Psoas muscle (tissue), 8 donors: ENCODE data around the gene ALKBH5. TPM values are rescaled to one million over a fixed set of nuclear protein-coding genes. Genes with fewer than 3 reads are reported as not detected.

ENCODE experiments used
- ATAC-seq, 4 donors: fragments of 200-7000 bp; cut with Tn5 transposase; one replicate each; pipeline ENCODE4 v1.9.1; 2020; ENCODE audit warnings: moderate library complexity in 3 of 4, mild to moderate bottlenecking in 2 of 4
- DNase-seq, 2 donors: peaks; one replicate each; pipeline ENCODE4 v3.0.0-alpha.2; 2020
- H3K27ac ChIP-seq: fragments of 200-600 bp; one replicate; pipeline ENCODE4 v1.8.0; 2022
- H3K27me3 ChIP-seq, 3 donors: fragments of 200-600 bp in 1 of 3; one replicate each; pipeline versions ENCODE4 v1.6.1 to v1.8.0; 2013 to 2022; ENCODE audit warnings: low read length in 2 of 3, mild to moderate bottlenecking in 2 of 3, moderate library complexity in 1 of 3; ENCODE audit not compliant: insufficient read depth in 3 of 3
- H3K36me3 ChIP-seq, 2 donors: fragments of 200-600 bp in 1 of 2; one replicate each; pipeline versions ENCODE4 v1.6.1 to v1.8.0; 2013 to 2022; ENCODE audit warnings: low read depth in 1 of 2, mild to moderate bottlenecking in 1 of 2, moderate library complexity in 1 of 2; ENCODE audit not compliant: insufficient read depth in 1 of 2
- H3K4me1 ChIP-seq: fragments of 200-600 bp; one replicate; pipeline ENCODE4 v1.8.0; 2022
- H3K4me3 ChIP-seq: fragments of 200-600 bp; one replicate; pipeline ENCODE4 v1.8.0; 2022; ENCODE audit warnings: mild to moderate bottlenecking
- H3K9me3 ChIP-seq: fragments of 200-600 bp; one replicate; pipeline ENCODE4 v1.8.0; 2022
- CTCF ChIP-seq: fragments of 200-600 bp; IDR thresholded peaks from one replicate; pipeline ENCODE4 v1.8.0; 2022; ENCODE audit warnings: antibody characterized with exemption
- WGBS, 3 donors: extraction: QIAGEN DNeasy Blood & Tissue Kit; methylation state at CpG; one replicate each; pipeline versions ENCODE4 v1.1.6 to v1.1.7; 2013; 5-methylcytosine and 5-hydroxymethylcytosine counted together
- intact Hi-C, 2 donors: fragments of 100-400 bp; cut with DNase I; formaldehyde crosslinking; loops; one replicate each; pipeline versions ENCODE4 v1.11.0 to v1.14.2; 2022
- polyA plus RNA-seq, 3 donors: library from polyadenylated mRNA; stranded (reverse); fragments of 200-250 nt; gene quantifications; one replicate each; pipeline ENCODE4 v1.2.3, GENCODE V29; 2013
- total RNA-seq, 4 donors: library from RNA; stranded (reverse); fragmentation: NEBNext Ultra II Directional in 2 of 4; extraction: Animal tissue kit (Norgen Biotek cat#: 25700) in 2 of 4; gene quantifications; one replicate each; pipeline versions ENCODE4 v1.2.1 to v1.2.4, GENCODE V29; 2021 to 2023
- donor health status: healthy with polysubstance abuse.
- donor health status: DM: no; HTN: no; CAD: no; lungs with moderate emphysema.
- donor health status: Bipolar disorder and iron deficiency.
- donor health status: healthy.
- donor health status: DM: yes; HTN: yes; CAD: no.
- donor health status: DM: no; HTN: no; CAD: no.
- donor health status: DM: no; HTN: no; CAD: no.
- donor health status: DM: yes; HTN: yes; CAD: no.

The ALKBH5 gene
- total and polyA plus RNA-seq, 7 donors, result 91.7 to 235 (median 206) TPM

- WGBS, 3 donors, result 53 to 62% (median 61%) methylated on average over 22 to 46 of the region's 46 CpGs
- H3K27ac ChIP-seq, result no peak overlapping the region
- intact Hi-C loops, result no loop called here
- no peaks in the 10 kb centered on the region for H3K9me3 ChIP-seq
- ATAC-seq (peak; percentile 19 to 42 (median 32)), DNase-seq (peak; percentile 57 to 79)
- no peak overlapping the region for H3K4me3 ChIP-seq
- no peaks in the 10 kb centered on the region for H3K27me3 ChIP-seq
- peaks cover 12 to 94% of the 10 kb centered on the region in 2 donors for H3K36me3 ChIP-seq
- peaks cover 3% of the 10 kb centered on the region for H3K4me1 ChIP-seq
- TF ChIP-seq CTCF, result no peak
Measured at GRCh38 chr17:18246880-18247612, 63.4 kb downstream of the ALKBH5 start.

DNA sequence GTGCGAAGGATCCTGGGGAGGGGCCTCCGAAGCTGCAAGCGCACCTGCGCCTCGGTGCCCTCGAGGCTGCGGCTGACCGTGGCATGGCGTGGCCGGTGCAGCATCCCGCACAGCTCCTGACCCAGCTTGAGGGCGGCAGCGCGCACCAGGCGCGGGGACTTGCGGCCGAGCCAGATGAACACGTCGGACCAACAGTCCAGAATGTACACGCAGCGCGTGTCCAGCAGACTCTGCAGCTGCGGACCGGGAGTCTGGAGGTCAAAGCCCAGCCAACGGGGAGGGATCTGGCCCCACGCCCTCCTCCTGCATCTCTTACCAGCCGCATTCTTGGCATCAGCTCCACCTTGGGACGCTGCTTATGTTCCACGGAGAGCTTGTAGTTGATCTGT lies 64.0 kb downstream of the ALKBH5 start:
- DNase-seq (peak; percentile 53 to 82), ATAC-seq (peak; percentile 5 to 54 (median 42))
- intact Hi-C loops, result no loop called here

DNA sequence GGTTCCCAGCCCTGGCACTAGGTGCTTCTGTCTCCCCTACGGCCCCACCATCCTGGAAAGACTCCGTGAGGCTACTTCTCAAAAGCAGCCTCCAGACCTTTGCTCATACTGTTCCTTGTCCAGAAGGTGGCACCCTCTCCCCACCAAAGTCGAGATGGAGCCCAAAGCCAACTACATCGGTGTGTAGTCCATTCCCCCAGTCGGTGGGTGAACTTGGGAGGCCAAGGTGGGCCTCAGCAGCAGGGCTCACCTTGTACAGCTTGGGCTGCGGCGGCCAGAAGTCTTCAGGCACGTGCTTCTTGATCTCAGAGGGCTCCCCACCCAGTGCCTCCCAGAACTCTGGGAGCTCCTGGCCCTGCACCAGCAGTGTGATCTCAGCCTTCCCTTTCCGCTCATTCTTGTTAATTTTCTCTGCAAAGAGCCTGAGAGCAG lies 64.7 kb downstream of the ALKBH5 start:
- 26 to 29% (median 28%) methylated on average over 9 of the region's 9 CpGs for WGBS, 3 donors
- Histone ChIP-seq H3K4me1 (peaks cover 3% of the 10 kb centered on the region), H3K9me3 (no peaks in the 10 kb centered on the region), H3K27me3 (no peaks in the 10 kb centered on the region), H3K4me3 (no peak overlapping the region), H3K36me3 (peaks cover 12 to 99% of the 10 kb centered on the region in 2 donors), H3K27ac (peak overlapping the region; percentile 61)
- DNase-seq (peak; percentile 55 to 79), ATAC-seq (peak; percentile 59 to 76 (median 66))
- intact Hi-C loops, result no loop called here
- TF ChIP-seq CTCF, result peak; percentile 54

More for the DNA sequence above, 64.0 kb downstream of the ALKBH5 start:
- H3K27ac ChIP-seq, result peak overlapping the region; percentile 61
- no peaks in the 10 kb centered on the region for H3K27me3 ChIP-seq
- H3K9me3 ChIP-seq, result no peaks in the 10 kb centered on the region
- H3K36me3 ChIP-seq, result peaks cover 12 to 95% of the 10 kb centered on the region in 2 donors
- 36 to 61% (median 41%) methylated on average over 23 to 30 of the region's 30 CpGs for WGBS, 3 donors
- TF ChIP-seq CTCF, result no peak
- no peak overlapping the region for H3K4me3 ChIP-seq
- peaks cover 3% of the 10 kb centered on the region for H3K4me1 ChIP-seq

GRCh38 chr17:18248811-18249210 lies 65.2 kb downstream of the ALKBH5 start:
- DNase-seq (no peak), ATAC-seq (peak in 1 of 4 donors; percentile 1)
- WGBS, 3 donors, result 74 to 84% (median 81%) methylated on average over 7 of the region's 7 CpGs
- no peak overlapping the region for H3K4me3 ChIP-seq
- intact Hi-C loops, result no loop called here
- no peaks in the 10 kb centered on the region for H3K9me3 ChIP-seq
- peaks cover 3% of the 10 kb centered on the region for H3K4me1 ChIP-seq
- H3K27me3 ChIP-seq, result no peaks in the 10 kb centered on the region
- TF ChIP-seq CTCF, result no peak
- H3K36me3 ChIP-seq, result peaks cover 12 to 99% of the 10 kb centered on the region in 2 donors
- H3K27ac ChIP-seq, result peak overlapping the region; percentile 61
